ENCODE measurements around the gene HNRNPAB.

The HNRNPAB gene

DNA sequence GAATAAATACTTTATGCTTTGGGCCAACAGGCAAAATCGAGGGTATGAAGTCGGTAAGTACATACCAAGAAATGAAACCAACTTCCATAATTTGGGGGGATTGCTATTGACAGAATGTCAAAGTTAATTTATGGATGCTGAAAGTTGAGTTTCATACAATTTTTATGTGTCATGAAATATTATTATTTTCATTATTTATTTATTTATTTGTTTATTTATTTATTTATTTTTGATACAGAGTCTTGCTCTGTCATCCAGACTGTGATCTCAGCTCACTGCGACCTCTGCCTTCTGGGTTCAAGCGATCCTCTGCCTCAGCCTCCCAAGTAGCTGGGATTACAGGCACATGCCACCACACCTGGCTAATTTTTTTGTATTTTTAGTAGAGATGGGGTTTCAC, 12.7 kb upstream of the HNRNPAB start:
- H3K9ac ChIP-seq (ENCODE audit: low read depth, low read length, poor library complexity, severe bottlenecking): no peak overlapping the region
- no peaks in the 10 kb centered on the region for H3K36me3 ChIP-seq (ENCODE audit: insufficient read depth, low read length)
- H2AFZ ChIP-seq (ENCODE audit: low read length): no peak overlapping the region
- H3K4me2 ChIP-seq (ENCODE audit: low read depth, low read length, poor library complexity, severe bottlenecking): no peak overlapping the region
- H3F3A ChIP-seq (ENCODE audit: low read depth): no peaks in the 10 kb centered on the region
- H3K9me2 ChIP-seq (replicated peaks; ENCODE audit: low read depth, low read length): no peaks in the 10 kb centered on the region
- no peak overlapping the region for H3K4me3 ChIP-seq (ENCODE audit: low read length, poor library complexity, severe bottlenecking)
- H3K27me3 ChIP-seq (ENCODE audit: insufficient read depth, low read length, poor library complexity, severe bottlenecking): no peaks in the 10 kb centered on the region
- H3K9me3 ChIP-seq (ENCODE audit: insufficient read depth, low read depth, low read length): no peaks in the 10 kb centered on the region
- H3K4me1 ChIP-seq (ENCODE audit: insufficient read depth, low read length, poor library complexity, severe bottlenecking): peaks cover 21% of the 10 kb centered on the region
- TF ChIP-seq, protein P1, sequence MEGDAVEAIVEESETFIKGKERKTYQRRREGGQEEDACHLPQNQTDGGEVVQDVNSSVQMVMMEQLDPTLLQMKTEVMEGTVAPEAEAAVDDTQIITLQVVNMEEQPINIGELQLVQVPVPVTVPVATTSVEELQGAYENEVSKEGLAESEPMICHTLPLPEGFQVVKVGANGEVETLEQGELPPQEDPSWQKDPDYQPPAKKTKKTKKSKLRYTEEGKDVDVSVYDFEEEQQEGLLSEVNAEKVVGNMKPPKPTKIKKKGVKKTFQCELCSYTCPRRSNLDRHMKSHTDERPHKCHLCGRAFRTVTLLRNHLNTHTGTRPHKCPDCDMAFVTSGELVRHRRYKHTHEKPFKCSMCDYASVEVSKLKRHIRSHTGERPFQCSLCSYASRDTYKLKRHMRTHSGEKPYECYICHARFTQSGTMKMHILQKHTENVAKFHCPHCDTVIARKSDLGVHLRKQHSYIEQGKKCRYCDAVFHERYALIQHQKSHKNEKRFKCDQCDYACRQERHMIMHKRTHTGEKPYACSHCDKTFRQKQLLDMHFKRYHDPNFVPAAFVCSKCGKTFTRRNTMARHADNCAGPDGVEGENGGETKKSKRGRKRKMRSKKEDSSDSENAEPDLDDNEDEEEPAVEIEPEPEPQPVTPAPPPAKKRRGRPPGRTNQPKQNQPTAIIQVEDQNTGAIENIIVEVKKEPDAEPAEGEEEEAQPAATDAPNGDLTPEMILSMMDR (conservative IDR thresholded peaks at IDR 0.05; ENCODE audit: low read length): no peak
- no peak for TF ChIP-seq EZH2phosphoT487 (IDR thresholded peaks at IDR 0.05; ENCODE audit: borderline replicate concordance)
- no peaks in the 10 kb centered on the region for H4K20me1 ChIP-seq (ENCODE audit: insufficient read depth, low read length, poor library complexity, severe bottlenecking)
- no peaks in the 10 kb centered on the region for H3K79me2 ChIP-seq (ENCODE audit: insufficient read depth, low read length)

DNA sequence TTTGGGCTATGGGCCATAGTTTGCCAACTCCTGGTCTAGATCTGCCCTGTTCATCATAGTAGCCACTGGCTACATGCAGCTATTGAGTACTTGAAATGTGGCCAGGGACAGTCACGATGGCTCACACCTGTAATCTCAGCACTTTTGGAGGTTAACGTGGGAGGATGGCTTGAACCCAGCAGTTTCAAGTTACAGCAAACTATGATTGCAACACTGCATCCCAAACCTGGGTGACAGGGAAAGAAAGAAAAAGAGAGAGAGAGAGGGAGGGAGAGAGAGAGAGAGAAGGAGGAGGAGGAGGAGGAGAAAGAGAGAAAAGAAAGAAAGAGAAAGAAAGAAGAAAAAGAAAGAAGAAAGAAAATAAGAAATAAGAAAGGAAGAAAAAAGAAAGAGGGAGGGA, 12.1 kb upstream of the HNRNPAB start:
- no peak overlapping the region for H3K4me2 ChIP-seq (ENCODE audit: low read depth, low read length, poor library complexity, severe bottlenecking)
- H2AFZ ChIP-seq (ENCODE audit: low read length): no peak overlapping the region
- no peaks in the 10 kb centered on the region for H3K9me3 ChIP-seq (ENCODE audit: insufficient read depth, low read depth, low read length)
- no peaks in the 10 kb centered on the region for H4K20me1 ChIP-seq (ENCODE audit: insufficient read depth, low read length, poor library complexity, severe bottlenecking)
- no peaks in the 10 kb centered on the region for H3F3A ChIP-seq (ENCODE audit: low read depth)
- TF ChIP-seq, protein P1 (conservative IDR thresholded peaks at IDR 0.05; ENCODE audit: low read length): no peak
- TF ChIP-seq EZH2phosphoT487 (IDR thresholded peaks at IDR 0.05; ENCODE audit: borderline replicate concordance): no peak
- no peaks in the 10 kb centered on the region for H3K9me2 ChIP-seq (replicated peaks; ENCODE audit: low read depth, low read length)
- H3K36me3 ChIP-seq (ENCODE audit: insufficient read depth, low read length): no peaks in the 10 kb centered on the region
- H3K4me1 ChIP-seq (ENCODE audit: insufficient read depth, low read length, poor library complexity, severe bottlenecking): peaks cover 17% of the 10 kb centered on the region
- H3K9ac ChIP-seq (ENCODE audit: low read depth, low read length, poor library complexity, severe bottlenecking): no peak overlapping the region
- no peaks in the 10 kb centered on the region for H3K27me3 ChIP-seq (ENCODE audit: insufficient read depth, low read length, poor library complexity, severe bottlenecking)
- no peaks in the 10 kb centered on the region for H3K79me2 ChIP-seq (ENCODE audit: insufficient read depth, low read length)
- H3K4me3 ChIP-seq (ENCODE audit: low read length, poor library complexity, severe bottlenecking): no peak overlapping the region

DNA sequence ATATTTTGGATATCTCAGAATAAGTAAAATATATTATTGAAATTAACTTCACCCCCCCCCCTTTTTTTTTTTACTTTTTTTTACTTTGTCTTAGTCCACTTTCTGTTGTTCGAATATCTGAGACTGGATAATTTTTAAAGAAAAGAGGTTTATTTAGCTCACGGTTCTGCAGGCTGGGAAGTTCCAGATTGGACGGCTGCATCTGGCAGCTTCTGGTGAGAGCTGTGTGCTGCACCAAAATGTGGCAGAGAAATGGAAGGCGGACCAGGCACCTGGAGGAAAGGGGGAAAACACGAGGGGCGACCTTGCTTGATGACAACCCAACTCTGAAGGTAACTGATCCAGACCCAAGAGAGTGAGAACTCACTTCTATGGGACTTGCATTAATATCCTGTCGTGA, 11.5 kb upstream of the HNRNPAB start:
- H3K79me2 ChIP-seq (ENCODE audit: insufficient read depth, low read length): no peaks in the 10 kb centered on the region
- H3K36me3 ChIP-seq (ENCODE audit: insufficient read depth, low read length): no peaks in the 10 kb centered on the region
- H4K20me1 ChIP-seq (ENCODE audit: insufficient read depth, low read length, poor library complexity, severe bottlenecking): no peaks in the 10 kb centered on the region
- TF ChIP-seq, protein P1 (conservative IDR thresholded peaks at IDR 0.05; ENCODE audit: low read length): no peak
- TF ChIP-seq EZH2phosphoT487 (IDR thresholded peaks at IDR 0.05; ENCODE audit: borderline replicate concordance): no peak
- no peak overlapping the region for H3K4me2 ChIP-seq (ENCODE audit: low read depth, low read length, poor library complexity, severe bottlenecking)
- no peaks in the 10 kb centered on the region for H3F3A ChIP-seq (ENCODE audit: low read depth)
- no peaks in the 10 kb centered on the region for H3K27me3 ChIP-seq (ENCODE audit: insufficient read depth, low read length, poor library complexity, severe bottlenecking)
- H3K9ac ChIP-seq (ENCODE audit: low read depth, low read length, poor library complexity, severe bottlenecking): no peak overlapping the region
- no peak overlapping the region for H3K4me3 ChIP-seq (ENCODE audit: low read length, poor library complexity, severe bottlenecking)
- H3K9me2 ChIP-seq (replicated peaks; ENCODE audit: low read depth, low read length): no peaks in the 10 kb centered on the region
- no peaks in the 10 kb centered on the region for H3K9me3 ChIP-seq (ENCODE audit: insufficient read depth, low read depth, low read length)
- peaks cover 17% of the 10 kb centered on the region for H3K4me1 ChIP-seq (ENCODE audit: insufficient read depth, low read length, poor library complexity, severe bottlenecking)
- no peak overlapping the region for H2AFZ ChIP-seq (ENCODE audit: low read length)
